ENCODE data around the gene C16orf95.

DNA sequence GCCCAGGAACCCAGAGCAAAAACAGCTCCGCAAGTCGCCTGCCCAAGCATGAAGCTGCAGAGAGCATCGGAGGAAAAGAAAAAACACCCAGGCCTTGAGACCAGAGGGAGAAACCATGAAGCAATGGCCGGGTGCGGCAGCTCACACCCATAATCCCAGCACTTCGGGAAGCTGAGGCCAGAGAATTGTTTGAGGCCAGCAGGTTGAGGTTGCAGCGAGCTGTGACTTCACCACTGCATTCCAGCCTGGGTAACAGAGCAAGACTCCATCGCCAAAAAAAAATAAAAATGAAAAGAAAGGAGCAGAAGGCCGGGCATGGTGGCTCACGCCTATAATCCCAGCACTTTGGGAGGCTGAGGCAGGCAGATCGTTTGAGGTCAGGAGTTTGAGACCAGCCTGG lies 40.3 kb downstream of the C16orf95 start:
- TF ChIP-seq HOXB5 (CRISPR knock-in tag; IDR thresholded peaks at IDR 0.05) (no peak), MYC (IDR thresholded peaks at IDR 0.05; ENCODE audit: borderline replicate concordance, low read length) (no peak), POLR2A (IDR thresholded peaks at IDR 0.05; ENCODE audit: low read length) (no peak), RCOR1 (IDR thresholded peaks at IDR 0.05; ENCODE audit: low read depth, low read length) (no peak), REST (IDR thresholded peaks at IDR 0.05) (no peak), ZNF302 (CRISPR knock-in tag; IDR thresholded peaks at IDR 0.05) (no peak), MAFK (IDR thresholded peaks at IDR 0.05; ENCODE audit: partially characterized antibody) (no peak), BHLHE40 (IDR thresholded peaks at IDR 0.05; ENCODE audit: low read depth, low read length) (no peak), RAD21 (conservative IDR thresholded peaks at IDR 0.05 in 1 of 2, IDR thresholded peaks at IDR 0.05 in 1 of 2) (no peak)
- TF ChIP-seq, protein P1, sequence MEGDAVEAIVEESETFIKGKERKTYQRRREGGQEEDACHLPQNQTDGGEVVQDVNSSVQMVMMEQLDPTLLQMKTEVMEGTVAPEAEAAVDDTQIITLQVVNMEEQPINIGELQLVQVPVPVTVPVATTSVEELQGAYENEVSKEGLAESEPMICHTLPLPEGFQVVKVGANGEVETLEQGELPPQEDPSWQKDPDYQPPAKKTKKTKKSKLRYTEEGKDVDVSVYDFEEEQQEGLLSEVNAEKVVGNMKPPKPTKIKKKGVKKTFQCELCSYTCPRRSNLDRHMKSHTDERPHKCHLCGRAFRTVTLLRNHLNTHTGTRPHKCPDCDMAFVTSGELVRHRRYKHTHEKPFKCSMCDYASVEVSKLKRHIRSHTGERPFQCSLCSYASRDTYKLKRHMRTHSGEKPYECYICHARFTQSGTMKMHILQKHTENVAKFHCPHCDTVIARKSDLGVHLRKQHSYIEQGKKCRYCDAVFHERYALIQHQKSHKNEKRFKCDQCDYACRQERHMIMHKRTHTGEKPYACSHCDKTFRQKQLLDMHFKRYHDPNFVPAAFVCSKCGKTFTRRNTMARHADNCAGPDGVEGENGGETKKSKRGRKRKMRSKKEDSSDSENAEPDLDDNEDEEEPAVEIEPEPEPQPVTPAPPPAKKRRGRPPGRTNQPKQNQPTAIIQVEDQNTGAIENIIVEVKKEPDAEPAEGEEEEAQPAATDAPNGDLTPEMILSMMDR (IDR thresholded peaks at IDR 0.05), result no peak

All from A549 (cell line).